ENCODE data around the gene OPCML. TPM values are rescaled to one million over a fixed set of nuclear protein-coding genes. Genes with fewer than 3 reads are reported as not detected.

Gene OPCML
- total RNA-seq, 1 donor from 2014 or later, result 0.61 TPM

- Mint-ChIP-seq H3K4me1 (ENCODE audit: low read depth, unreplicated experiment) (peaks cover 10% of the 10 kb centered on the region), H3K9me3 (ENCODE audit: unreplicated experiment) (no peaks in the 10 kb centered on the region), H3K36me3 (ENCODE audit: unreplicated experiment) (no peaks in the 10 kb centered on the region), H3K27me3 (ENCODE audit: unreplicated experiment) (peaks cover 5% of the 10 kb centered on the region), H3K4me3 (ENCODE audit: unreplicated experiment) (no peak overlapping the region), H3K27ac (ENCODE audit: unreplicated experiment) (no peak overlapping the region)
- peak; percentile 41 for TF ChIP-seq CTCF (IDR thresholded peaks at IDR 0.05; ENCODE audit: partially characterized antibody, unreplicated experiment)
- no peak for DNase-seq
Measured at GRCh38 chr11:133081020-133081419, 451.3 kb downstream of the OPCML start.

GRCh38 chr11:133078591-133079404, 453.5 kb downstream of the OPCML start:
- H3K4me3 Mint-ChIP-seq (ENCODE audit: unreplicated experiment), result no peak overlapping the region
- peak; percentile 85 for TF ChIP-seq CTCF (IDR thresholded peaks at IDR 0.05; ENCODE audit: partially characterized antibody, unreplicated experiment)
- H3K27me3 Mint-ChIP-seq (ENCODE audit: unreplicated experiment), result peaks cover 5% of the 10 kb centered on the region
- no peaks in the 10 kb centered on the region for H3K9me3 Mint-ChIP-seq (ENCODE audit: unreplicated experiment)
- no peaks in the 10 kb centered on the region for H3K36me3 Mint-ChIP-seq (ENCODE audit: unreplicated experiment)
- DNase-seq, result peak; percentile 78
- H3K27ac Mint-ChIP-seq (ENCODE audit: unreplicated experiment), result no peak overlapping the region
- H3K4me1 Mint-ChIP-seq (ENCODE audit: low read depth, unreplicated experiment), result peaks cover 10% of the 10 kb centered on the region

GRCh38 chr11:133078012-133078411, 454.3 kb downstream of the OPCML start:
- no peaks in the 10 kb centered on the region for H3K36me3 Mint-ChIP-seq (ENCODE audit: unreplicated experiment)
- peaks cover 3% of the 10 kb centered on the region for H3K27me3 Mint-ChIP-seq (ENCODE audit: unreplicated experiment)
- no peak for DNase-seq
- no peak overlapping the region for H3K27ac Mint-ChIP-seq (ENCODE audit: unreplicated experiment)
- no peaks in the 10 kb centered on the region for H3K9me3 Mint-ChIP-seq (ENCODE audit: unreplicated experiment)
- H3K4me1 Mint-ChIP-seq (ENCODE audit: low read depth, unreplicated experiment), result peaks cover 10% of the 10 kb centered on the region
- no peak overlapping the region for H3K4me3 Mint-ChIP-seq (ENCODE audit: unreplicated experiment)
- TF ChIP-seq CTCF (IDR thresholded peaks at IDR 0.05; ENCODE audit: partially characterized antibody, unreplicated experiment), result no peak

DNA sequence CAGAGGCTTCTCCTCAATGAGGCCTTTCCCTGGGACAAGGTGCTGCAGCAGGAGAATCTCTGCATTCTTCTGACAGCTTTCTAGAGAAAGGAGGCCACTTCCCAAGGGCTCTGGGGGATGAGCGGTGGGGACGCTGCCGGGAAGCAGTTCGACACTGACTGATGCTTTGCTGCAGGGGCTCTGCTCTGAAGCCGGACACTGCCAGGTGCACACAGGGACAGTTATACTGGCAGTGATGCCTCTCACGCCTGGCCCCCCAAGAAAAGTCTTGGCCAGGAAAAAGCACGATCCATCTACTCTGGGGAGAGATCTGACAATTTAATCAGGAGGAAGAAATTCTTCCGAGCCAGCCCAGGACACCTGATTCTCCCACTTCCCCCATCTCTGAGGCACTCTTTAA, 456.9 kb downstream of the OPCML start:
- H3K27me3 Mint-ChIP-seq (ENCODE audit: unreplicated experiment), result peaks cover 3% of the 10 kb centered on the region

More for the DNA sequence above, 456.9 kb downstream of the OPCML start:
- H3K9me3 Mint-ChIP-seq (ENCODE audit: unreplicated experiment), result no peaks in the 10 kb centered on the region
- no peak overlapping the region for H3K27ac Mint-ChIP-seq (ENCODE audit: unreplicated experiment)
- no peaks in the 10 kb centered on the region for H3K36me3 Mint-ChIP-seq (ENCODE audit: unreplicated experiment)
- no peak overlapping the region for H3K4me3 Mint-ChIP-seq (ENCODE audit: unreplicated experiment)
- H3K4me1 Mint-ChIP-seq (ENCODE audit: low read depth, unreplicated experiment), result peaks cover 7% of the 10 kb centered on the region
- TF ChIP-seq CTCF (IDR thresholded peaks at IDR 0.05; ENCODE audit: partially characterized antibody, unreplicated experiment), result no peak
- no peak for DNase-seq
